Stimulated activated CD8-positive, alpha-beta memory T cell treated with anti-CD3 and anti-CD28 coated beads, Interleukin-15, amount 100 ng/mL, for 48 hours (primary cell): ENCODE data around the gene PSTPIP2.
"Not testable (repeated sequence)": the region's sequence is repeated elsewhere in the genome, so short reads cannot be mapped to it uniquely, and the experiment has no call there.

Source experiments
- DNase-seq, 2 donors: peaks; one replicate each; pipeline ENCODE4 v3.0.0-alpha.2; 2020; ENCODE audit warnings: low read depth in 2 of 2

The PSTPIP2 gene

GRCh38 chr18:46037512-46038305 lies 34.4 kb downstream of the PSTPIP2 start:
- no peak for DNase-seq

GRCh38 chr18:46035696-46036680 lies 36.1 kb downstream of the PSTPIP2 start:
- no peak for DNase-seq

- DNase-seq = no peak
Measured at GRCh38 chr18:46034230-46034629, 37.8 kb downstream of the PSTPIP2 start.

GRCh38 chr18:46031741-46032140 lies 40.3 kb downstream of the PSTPIP2 start:
- no peak for DNase-seq

- no peak for DNase-seq
Measured at GRCh38 chr18:46028536-46028891, 43.5 kb downstream of the PSTPIP2 start.

- DNase-seq = no peak
Measured at GRCh38 chr18:46019936-46020335, 52.1 kb downstream of the PSTPIP2 start.

GRCh38 chr18:46013484-46014189 lies 58.4 kb downstream of the PSTPIP2 start:
- no peak for DNase-seq

- DNase-seq = no peak
Measured at GRCh38 chr18:46010676-46011075, 61.4 kb downstream of the PSTPIP2 start.

GRCh38 chr18:46010050-46010449 lies 62.0 kb downstream of the PSTPIP2 start:
- DNase-seq = no peak

- no peak for DNase-seq
Measured at GRCh38 chr18:46009125-46009840, 62.8 kb downstream of the PSTPIP2 start.

- no peak for DNase-seq
Measured at GRCh38 chr18:46008531-46008930, 63.5 kb downstream of the PSTPIP2 start.

- no peak for DNase-seq
Measured at GRCh38 chr18:46007165-46007564, 64.9 kb downstream of the PSTPIP2 start.

GRCh38 chr18:46002934-46003333 lies 69.1 kb downstream of the PSTPIP2 start:
- DNase-seq = no peak

- DNase-seq = no peak
Measured at GRCh38 chr18:46001892-46002291, 70.2 kb downstream of the PSTPIP2 start.

GRCh38 chr18:46001074-46001473 lies 71.0 kb downstream of the PSTPIP2 start:
- DNase-seq = no peak

GRCh38 chr18:45999536-45999935 lies 72.5 kb downstream of the PSTPIP2 start:
- DNase-seq = no peak

- DNase-seq = no peak
Measured at GRCh38 chr18:45998244-45998643, 73.8 kb downstream of the PSTPIP2 start.

- peak in 1 of 2 donors; percentile 22 for DNase-seq
Measured at GRCh38 chr18:45997700-45998151, 74.3 kb downstream of the PSTPIP2 start.

GRCh38 chr18:45995461-45995860 lies 76.6 kb downstream of the PSTPIP2 start:
- no peak for DNase-seq

GRCh38 chr18:45993438-45993837 lies 78.6 kb downstream of the PSTPIP2 start:
- DNase-seq = no peak

GRCh38 chr18:45992527-45992926 lies 79.5 kb downstream of the PSTPIP2 start:
- DNase-seq = not testable (repeated sequence)
